Right lobe of liver (tissue), 6 donors: ENCODE measurements around the gene PHLDA1. TPM values are rescaled to one million over a fixed set of nuclear protein-coding genes. Genes with fewer than 3 reads are reported as not detected.

Source experiments
- ATAC-seq, 4 donors: fragments of 200-7000 bp; cut with Tn5 transposase; one replicate each; pipeline ENCODE4 v1.9.1; 2020; ENCODE audit warnings: mild to moderate bottlenecking in 4 of 4, moderate library complexity in 4 of 4
- DNase-seq, 3 donors: peaks; one replicate each; pipeline ENCODE4 v3.0.0-alpha.2; 2020
- H3K27ac ChIP-seq, 3 donors: fragments of 200-600 bp; one replicate each; pipeline ENCODE4 v1.8.0; 2022
- H3K27me3 ChIP-seq, 2 donors: fragments of 200-600 bp; one replicate each; pipeline ENCODE4 v1.8.0; 2022
- H3K36me3 ChIP-seq, 4 donors: fragments of 200-600 bp; sonication (generic) in 1 of 4; one replicate each; pipeline versions ENCODE4 v1.5.1 to v1.8.0; 2017 to 2022; ENCODE audit warnings: control low read depth in 1 of 4
- H3K4me1 ChIP-seq, 4 donors: fragments of 200-600 bp; sonication (generic) in 1 of 4; one replicate each; pipeline versions ENCODE4 v1.5.1 to v1.8.0; 2017 to 2022; ENCODE audit warnings: control low read depth in 1 of 4
- H3K4me3 ChIP-seq, 3 donors: fragments of 200-600 bp; one replicate each; pipeline ENCODE4 v1.8.0; 2022
- H3K9me3 ChIP-seq, 4 donors: fragments of 200-600 bp; sonication (generic) in 1 of 4; one replicate each; pipeline versions ENCODE4 v1.5.1 to v1.8.0; 2017 to 2022; ENCODE audit warnings: control low read depth in 1 of 4
- POLR2A ChIP-seq: fragments of 450-650 bp; IDR thresholded peaks from one replicate; pipeline ENCODE4 v1.6.1; 2017; ENCODE audit warnings: antibody characterized with exemption, mild to moderate bottlenecking
- WGBS: methylation state at CpG from one replicate; pipeline ENCODE4 v1.1.6; 2018; ENCODE audit warnings: low coverage, low lambda C conversion rate; ENCODE audit not compliant: insufficient coverage; ENCODE audit errors: missing lambda C conversion rate; 5-methylcytosine and 5-hydroxymethylcytosine counted together
- intact Hi-C, 2 donors: fragments of 100-400 bp; cut with DNase I; formaldehyde crosslinking; loops; one replicate each; pipeline versions ENCODE4 v1.11.2 to v1.14.1; 2022
- total RNA-seq, 6 experiments: library from RNA; depleted of rRNA in 2 of 6; stranded (reverse); fragments of >200 nt in 2 of 6; fragmentation: NEBNext Ultra II Directional in 3 of 6; extraction: Animal tissue kit (Norgen Biotek cat#: 25700) in 3 of 6; gene quantifications; one replicate each; pipeline versions ENCODE4 v1.1.0 to v1.2.4, GENCODE V29; 2016 to 2023
- TF ChIP-seq, protein P1 (sequence below), 4 donors: fragments of 200-600 bp in 3 of 4; fragments of 450-650 bp in 1 of 4; IDR thresholded peaks; one replicate each; pipeline versions ENCODE4 v1.5.1 to v1.8.0; 2016 to 2022; ENCODE audit warnings: antibody characterized with exemption in 4 of 4, mild to moderate bottlenecking in 2 of 4
- donor health status: DM: no; HTN: yes; CAD: no.
- donor health status: DM: no; HTN: no; CAD: no.
- donor health status: DM: no; HTN: no; CAD: no.
- donor health status: DM: no; HTN: yes; CAD: no.
- donor health status: DM: no; HTN: yes; CAD: no.

Gene PHLDA1
- total RNA-seq, 6 experiments from 2014 or later, result 1.7 to 22.4 (median 14.3) TPM

DNA sequence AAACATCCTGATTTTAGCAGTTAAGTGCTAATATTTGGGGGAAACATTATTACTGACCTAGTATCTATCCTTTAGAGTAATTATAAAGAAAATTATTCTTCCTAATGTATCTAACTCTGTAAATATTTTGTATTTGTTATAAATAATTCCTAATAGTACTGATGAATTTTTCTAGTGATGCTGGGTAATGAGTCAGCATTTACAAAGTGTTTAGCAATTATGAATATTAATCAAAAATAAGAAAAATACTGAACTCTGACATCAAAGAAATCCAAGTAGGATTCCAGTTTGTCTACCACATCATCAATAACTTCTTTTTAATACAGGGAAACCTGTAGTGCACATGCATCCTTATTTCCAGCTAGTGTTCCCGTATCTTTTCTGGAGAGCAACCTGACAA is 43.9 kb upstream of the PHLDA1 start:
- intact Hi-C loops, result no loop called here
- WGBS, result 88% methylated on average over 1 of the region's 1 CpG
- Histone ChIP-seq H3K27me3 (no peaks in the 10 kb centered on the region), H3K9me3 (no peaks in the 10 kb centered on the region), H3K36me3 (no peaks in the 10 kb centered on the region), H3K4me3 (no peak overlapping the region), H3K27ac (no peak overlapping the region), H3K4me1 (peaks cover 0 to 4% (median 0%) of the 10 kb centered on the region in 4 donors)
- DNase-seq (no peak), ATAC-seq (no peak)
- no peak for TF ChIP-seq POLR2A

DNA sequence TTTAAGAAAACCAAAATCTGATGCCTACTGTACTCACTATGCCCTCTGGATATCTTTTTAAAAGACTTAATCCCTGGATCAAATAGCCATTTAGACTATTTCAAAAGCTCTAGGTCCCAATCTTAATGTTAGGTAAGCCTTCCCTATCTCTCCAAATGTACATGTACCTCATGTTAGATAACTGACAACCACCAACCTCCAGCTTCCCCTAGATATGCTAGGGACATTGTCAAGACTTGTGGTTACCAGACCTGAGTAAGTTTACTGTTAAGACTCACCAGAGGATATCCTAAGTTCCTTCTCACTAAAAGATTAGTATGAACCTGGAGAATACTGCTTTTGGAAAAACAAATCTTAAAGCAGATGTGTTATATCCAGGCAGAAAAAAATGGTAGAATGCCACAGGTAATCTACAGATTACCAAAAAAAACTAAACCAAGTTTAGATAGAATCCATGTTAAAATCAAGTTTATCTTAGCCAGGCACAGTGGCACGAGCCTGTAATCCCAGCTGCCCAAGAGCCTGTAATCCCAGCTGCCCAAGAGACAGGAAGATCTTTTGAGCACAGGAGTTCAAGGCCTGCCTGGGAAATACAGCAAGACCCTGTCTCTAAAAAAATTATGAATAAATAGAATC is 43.2 kb upstream of the PHLDA1 start:
- no peak for ATAC-seq

DNA sequence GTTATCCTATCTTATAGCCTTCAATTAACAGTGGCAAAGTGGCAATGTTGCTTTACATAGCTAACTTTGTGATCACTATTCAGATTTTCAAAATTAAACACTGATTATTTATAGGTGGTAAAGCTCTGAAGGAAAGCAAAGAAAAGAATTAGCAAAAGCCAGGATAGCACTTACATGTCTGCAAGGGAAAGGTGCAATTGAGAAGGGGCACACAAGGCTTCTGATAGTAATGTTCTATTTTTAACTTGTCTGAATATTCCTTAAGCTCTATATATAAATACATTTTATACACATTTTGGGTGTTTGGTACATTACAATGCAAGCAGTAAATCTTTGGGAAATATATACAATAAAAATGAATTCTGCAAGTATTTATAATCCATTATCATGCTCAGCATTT is 42.0 kb upstream of the PHLDA1 start:
- Histone ChIP-seq H3K36me3 (no peaks in the 10 kb centered on the region), H3K27ac (no peak overlapping the region), H3K27me3 (no peaks in the 10 kb centered on the region), H3K4me3 (no peak overlapping the region), H3K9me3 (no peaks in the 10 kb centered on the region), H3K4me1 (peaks cover 0 to 4% (median 0%) of the 10 kb centered on the region in 4 donors)
- no peak for DNase-seq
- TF ChIP-seq, protein P1, sequence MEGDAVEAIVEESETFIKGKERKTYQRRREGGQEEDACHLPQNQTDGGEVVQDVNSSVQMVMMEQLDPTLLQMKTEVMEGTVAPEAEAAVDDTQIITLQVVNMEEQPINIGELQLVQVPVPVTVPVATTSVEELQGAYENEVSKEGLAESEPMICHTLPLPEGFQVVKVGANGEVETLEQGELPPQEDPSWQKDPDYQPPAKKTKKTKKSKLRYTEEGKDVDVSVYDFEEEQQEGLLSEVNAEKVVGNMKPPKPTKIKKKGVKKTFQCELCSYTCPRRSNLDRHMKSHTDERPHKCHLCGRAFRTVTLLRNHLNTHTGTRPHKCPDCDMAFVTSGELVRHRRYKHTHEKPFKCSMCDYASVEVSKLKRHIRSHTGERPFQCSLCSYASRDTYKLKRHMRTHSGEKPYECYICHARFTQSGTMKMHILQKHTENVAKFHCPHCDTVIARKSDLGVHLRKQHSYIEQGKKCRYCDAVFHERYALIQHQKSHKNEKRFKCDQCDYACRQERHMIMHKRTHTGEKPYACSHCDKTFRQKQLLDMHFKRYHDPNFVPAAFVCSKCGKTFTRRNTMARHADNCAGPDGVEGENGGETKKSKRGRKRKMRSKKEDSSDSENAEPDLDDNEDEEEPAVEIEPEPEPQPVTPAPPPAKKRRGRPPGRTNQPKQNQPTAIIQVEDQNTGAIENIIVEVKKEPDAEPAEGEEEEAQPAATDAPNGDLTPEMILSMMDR (IDR thresholded peaks at IDR 0.05), result no peak
- no peak for TF ChIP-seq POLR2A
- intact Hi-C loops, result no loop called here
- ATAC-seq, result no peak

More for the DNA sequence above, 43.2 kb upstream of the PHLDA1 start:
- no peak overlapping the region for H3K27ac ChIP-seq
- peaks cover 0 to 4% (median 0%) of the 10 kb centered on the region in 4 donors for H3K4me1 ChIP-seq
- H3K4me3 ChIP-seq, result no peak overlapping the region
- H3K36me3 ChIP-seq, result no peaks in the 10 kb centered on the region
- no peaks in the 10 kb centered on the region for H3K9me3 ChIP-seq
- TF ChIP-seq, protein P1 (IDR thresholded peaks at IDR 0.05), result no peak
- TF ChIP-seq POLR2A, result no peak
- 43% methylated on average over 1 of the region's 1 CpG for WGBS
- intact Hi-C loops, result no loop called here
- no peak for DNase-seq
- H3K27me3 ChIP-seq, result no peaks in the 10 kb centered on the region

DNA sequence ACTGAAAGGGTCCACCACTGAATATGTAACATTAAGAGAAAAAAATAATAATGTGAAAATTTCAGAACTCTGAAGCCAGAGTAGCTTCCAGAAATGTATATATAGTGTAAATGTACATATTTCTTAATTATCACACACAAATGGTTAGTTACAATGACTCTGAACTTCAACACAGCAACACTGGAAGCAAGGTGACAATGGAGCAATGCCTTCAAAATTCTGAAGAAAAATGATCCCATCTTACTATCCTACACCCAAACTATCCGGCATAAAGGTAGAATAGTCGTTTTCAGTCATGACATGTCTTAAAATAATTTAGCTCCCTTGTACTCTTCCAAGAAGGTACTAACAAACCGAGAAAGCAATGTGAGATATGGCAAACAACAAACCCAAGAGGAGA is 41.0 kb upstream of the PHLDA1 start:
- TF ChIP-seq, protein P1 (IDR thresholded peaks at IDR 0.05), result no peak
- TF ChIP-seq POLR2A, result no peak
- H3K27ac ChIP-seq, result no peak overlapping the region
- no peak for DNase-seq
- ATAC-seq, result no peak
- peaks cover 0 to 3% (median 0%) of the 10 kb centered on the region in 4 donors for H3K4me1 ChIP-seq
- no peaks in the 10 kb centered on the region for H3K36me3 ChIP-seq
- WGBS, result 100% methylated on average over 3 of the region's 3 CpGs
- intact Hi-C loops, result no loop called here
- H3K4me3 ChIP-seq, result no peak overlapping the region
- no peaks in the 10 kb centered on the region for H3K9me3 ChIP-seq
- H3K27me3 ChIP-seq, result no peaks in the 10 kb centered on the region

DNA sequence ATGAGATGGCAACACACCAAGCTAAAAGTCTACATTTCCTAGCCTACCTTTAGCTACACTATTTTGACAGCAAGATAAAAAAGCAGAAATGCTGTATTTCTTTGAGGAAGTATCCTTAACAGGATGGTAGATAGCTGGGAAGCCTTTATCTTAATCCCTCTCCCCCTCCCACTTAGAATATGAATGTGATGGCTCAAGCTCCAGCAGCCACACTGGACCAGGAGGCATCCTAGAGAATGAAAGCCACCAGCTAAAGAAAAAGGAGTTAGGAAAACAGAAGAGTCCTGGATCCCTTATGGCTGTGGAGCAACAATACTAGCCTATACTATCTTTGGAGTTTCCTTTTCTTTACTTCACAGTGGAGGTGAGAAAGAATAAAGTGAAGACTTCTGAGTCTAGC is 37.8 kb upstream of the PHLDA1 start:
- peaks cover 0 to 9% (median 2%) of the 10 kb centered on the region in 4 donors for H3K9me3 ChIP-seq
- H3K36me3 ChIP-seq, result no peaks in the 10 kb centered on the region

More for the DNA sequence above, 37.8 kb upstream of the PHLDA1 start:
- intact Hi-C loops, result no loop called here
- TF ChIP-seq POLR2A, result no peak
- TF ChIP-seq, protein P1 (IDR thresholded peaks at IDR 0.05), result no peak
- Histone ChIP-seq H3K27ac (no peak overlapping the region), H3K27me3 (no peaks in the 10 kb centered on the region), H3K4me1 (no peaks in the 10 kb centered on the region), H3K4me3 (no peak overlapping the region)
- no peak for ATAC-seq
- DNase-seq, result no peak
